ENCODE results near the gene LRRN4CL. TPM values are rescaled to one million over a fixed set of nuclear protein-coding genes. Genes with fewer than 3 reads are reported as not detected.

LRRN4CL gene
- polyA plus RNA-seq, 1 experiment, result 2.9 TPM

GRCh38 chr11:62716206-62716605 is 26.9 kb upstream of the LRRN4CL start:
- no peak for DNase-seq (ENCODE audit: low read depth)
- TF ChIP-seq CTCF (IDR thresholded peaks at IDR 0.05; ENCODE audit: insufficient read depth, low read depth, low read length), result no peak
- Histone ChIP-seq H3K36me3 (ENCODE audit: control insufficient read depth, insufficient read depth, low read length) (peaks cover 47% of the 10 kb centered on the region), H3K27me3 (ENCODE audit: control insufficient read depth, insufficient read depth, low read length) (no peaks in the 10 kb centered on the region), H3K4me3 (ENCODE audit: low read depth, low read length) (no peak overlapping the region)
- ChIA-PET CTCF (interaction anchor here (1.1 to 1.3 kb wide), 3 partner anchors 11 to 104 kb away, joined by 3 to 4 read pairs (median 3); partner anchors contain the start of gene HNRNPUL2), POLR2A (no interaction called here)

DNA sequence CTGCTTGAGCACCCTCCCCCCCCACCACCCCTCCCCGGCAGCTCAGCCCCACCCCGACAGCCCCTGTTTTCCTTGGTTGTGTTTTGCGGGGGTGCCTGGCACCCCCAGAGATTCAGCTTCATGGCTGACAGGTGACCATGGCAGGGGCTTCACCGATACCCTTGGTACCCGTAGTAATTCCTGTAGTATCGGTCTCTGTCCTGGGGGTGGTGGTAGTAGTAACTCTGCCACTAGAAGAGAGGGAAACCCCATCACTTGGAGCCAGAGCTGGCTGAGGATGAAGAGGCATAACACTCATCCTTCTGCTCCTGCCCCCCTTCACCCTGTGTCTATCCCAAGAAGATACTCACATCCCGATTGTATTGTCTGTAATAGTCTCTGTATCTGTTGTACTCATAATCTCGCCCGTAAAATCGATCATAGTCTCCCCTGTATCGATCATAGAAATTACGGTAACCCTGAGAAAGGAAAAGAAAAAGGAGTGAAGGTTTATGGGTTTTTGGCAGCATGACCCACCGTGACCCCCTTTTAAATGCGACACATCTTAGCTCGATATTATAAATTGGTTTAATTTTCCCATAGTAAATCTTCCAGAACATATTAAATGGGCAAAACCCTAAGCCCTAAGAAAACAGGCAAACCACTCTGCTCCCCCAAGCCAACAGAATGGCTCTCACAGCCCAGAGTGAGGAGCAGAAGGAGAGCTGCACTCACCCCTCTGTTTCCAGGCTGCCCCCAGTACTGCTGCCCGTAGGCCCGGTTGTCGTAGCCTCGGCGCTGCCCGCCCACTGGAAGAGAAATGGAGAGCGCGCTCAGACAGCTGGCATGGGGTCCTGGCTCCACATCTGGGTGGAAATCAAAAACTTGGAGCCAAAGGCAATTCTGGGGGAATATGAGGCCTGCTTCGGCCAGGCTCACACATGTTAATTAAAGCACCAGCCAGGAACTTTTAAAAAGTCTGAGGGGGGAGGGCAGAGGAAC is 26.1 kb upstream of the LRRN4CL start:
- H3K36me3 ChIP-seq (ENCODE audit: control insufficient read depth, insufficient read depth, low read length), result peaks cover 49% of the 10 kb centered on the region
- ChIA-PET CTCF (interaction anchor here (1.1 to 1.3 kb wide), 2 partner anchors 53 to 104 kb away, joined by 3 to 4 read pairs; no protein-coding TSS in a partner anchor), POLR2A (no interaction called here)

DNA sequence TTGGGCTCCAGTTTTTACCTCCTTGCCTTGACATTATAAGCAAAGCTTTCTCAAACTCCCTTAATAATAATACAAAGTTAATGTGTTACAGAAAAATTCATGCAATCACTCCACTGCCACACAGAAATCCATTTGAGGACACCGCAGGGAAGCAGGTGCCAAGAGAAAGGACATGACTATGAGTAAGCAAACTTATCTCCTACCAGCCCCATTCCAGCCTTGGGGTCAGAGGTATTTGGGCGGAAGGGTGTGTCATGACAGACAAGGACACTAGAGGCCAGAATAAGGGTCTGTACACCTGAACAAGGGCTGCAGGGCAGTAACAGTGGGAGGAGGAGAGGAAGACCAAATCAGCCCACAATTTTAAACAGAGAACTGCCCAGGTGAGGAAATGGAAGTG is 24.0 kb upstream of the LRRN4CL start:
- no peak for TF ChIP-seq CTCF (IDR thresholded peaks at IDR 0.05; ENCODE audit: insufficient read depth, low read depth, low read length)
- Histone ChIP-seq H3K4me3 (ENCODE audit: low read depth, low read length) (no peak overlapping the region), H3K36me3 (ENCODE audit: control insufficient read depth, insufficient read depth, low read length) (peaks cover 38% of the 10 kb centered on the region), H3K27me3 (ENCODE audit: control insufficient read depth, insufficient read depth, low read length) (no peaks in the 10 kb centered on the region)
- ChIA-PET POLR2A (no interaction called here), CTCF (interaction anchor here (0.9 kb wide), 1 partner anchor 24 kb away, joined by 3 read pairs; the partner anchor contains the start of gene LRRN4CL)
- DNase-seq (ENCODE audit: low read depth), result no peak

More for the DNA sequence above, 26.1 kb upstream of the LRRN4CL start:
- H3K4me3 ChIP-seq (ENCODE audit: low read depth, low read length), result no peak overlapping the region
- TF ChIP-seq CTCF (IDR thresholded peaks at IDR 0.05; ENCODE audit: insufficient read depth, low read depth, low read length), result no peak
- DNase-seq (ENCODE audit: low read depth), result no peak
- no peaks in the 10 kb centered on the region for H3K27me3 ChIP-seq (ENCODE audit: control insufficient read depth, insufficient read depth, low read length)

DNA sequence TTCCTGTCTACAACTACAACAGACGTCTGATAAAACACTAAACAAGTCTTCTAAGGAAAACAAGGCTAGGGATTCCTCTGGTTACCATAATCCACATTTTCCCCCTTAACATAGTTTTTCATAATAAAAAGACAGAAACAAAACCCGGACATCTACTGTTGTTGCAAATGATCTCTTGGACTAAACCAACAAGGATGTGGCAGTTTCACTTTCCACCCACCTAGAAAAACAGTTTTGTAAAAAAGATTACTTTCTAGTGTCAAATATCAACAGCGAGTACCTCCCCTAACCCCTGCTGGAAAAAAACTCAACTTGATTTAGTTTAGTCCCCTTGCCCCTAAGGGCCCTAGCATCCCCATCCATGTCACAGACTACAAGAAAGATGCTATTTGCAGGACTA is 23.5 kb upstream of the LRRN4CL start:
- no peak for DNase-seq (ENCODE audit: low read depth)
- CTCF ChIA-PET, result interaction anchor here (0.9 kb wide), 1 partner anchor 24 kb away, joined by 3 read pairs; the partner anchor contains the start of gene LRRN4CL
- POLR2A ChIA-PET, result no interaction called here
- no peak for TF ChIP-seq CTCF (IDR thresholded peaks at IDR 0.05; ENCODE audit: insufficient read depth, low read depth, low read length)
- Histone ChIP-seq H3K27me3 (ENCODE audit: control insufficient read depth, insufficient read depth, low read length) (no peaks in the 10 kb centered on the region), H3K36me3 (ENCODE audit: control insufficient read depth, insufficient read depth, low read length) (peaks cover 37% of the 10 kb centered on the region), H3K4me3 (ENCODE audit: low read depth, low read length) (no peak overlapping the region)

DNA sequence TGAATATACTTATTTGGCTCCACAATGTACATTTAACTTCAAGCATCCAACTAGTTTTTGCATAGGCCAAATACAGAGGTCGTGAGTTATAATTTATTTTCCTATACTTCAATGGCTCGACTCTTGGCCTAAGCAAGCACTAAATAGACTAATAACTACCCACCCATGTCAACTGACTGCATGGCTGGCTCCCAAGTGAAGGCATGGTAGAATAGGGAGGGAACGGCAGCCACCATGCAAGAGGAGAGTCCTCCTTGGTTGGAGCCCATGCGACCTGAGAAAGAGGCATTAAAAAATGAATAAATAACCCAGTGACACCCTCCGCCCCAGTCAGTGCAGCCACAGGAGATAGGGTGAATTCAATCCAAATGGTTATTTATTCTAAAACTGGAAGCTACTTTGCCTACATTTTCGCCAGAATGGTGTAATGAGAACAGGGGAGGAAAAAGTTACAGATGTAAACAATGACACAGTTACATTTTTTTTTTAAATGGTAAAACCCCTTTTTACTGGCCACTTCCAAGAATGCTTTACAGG is 23.0 kb upstream of the LRRN4CL start:
- CTCF ChIA-PET, result interaction anchor here (0.6 kb wide), 1 partner anchor 11 kb away, joined by 5 read pairs; no protein-coding TSS in a partner anchor
- POLR2A ChIA-PET, result no interaction called here
- Histone ChIP-seq H3K4me3 (ENCODE audit: low read depth, low read length) (no peak overlapping the region), H3K27me3 (ENCODE audit: control insufficient read depth, insufficient read depth, low read length) (no peaks in the 10 kb centered on the region), H3K36me3 (ENCODE audit: control insufficient read depth, insufficient read depth, low read length) (peaks cover 33% of the 10 kb centered on the region)
- TF ChIP-seq CTCF (IDR thresholded peaks at IDR 0.05; ENCODE audit: insufficient read depth, low read depth, low read length), result no peak
- DNase-seq (ENCODE audit: low read depth), result no peak

Measured in BJ (cell line).